PC-3 (cell line): Measurements from ENCODE around the gene UCN3. TPM values are rescaled to one million over a fixed set of nuclear protein-coding genes. Genes with fewer than 3 reads are reported as not detected.
A peak's percentile ranks its signal among the peaks of the same experiment; 100 is the strongest.

Source experiments
- ATAC-seq: fragments of 200-7000 bp; cut with Tn5 transposase; 2 replicates; pipeline ENCODE4 v1.9.1; 2020; ENCODE audit warnings: mild to moderate bottlenecking, moderate library complexity
- Bru-seq: library from RNA; stranded (reverse); fragments of 400-500 nt; gene quantifications from one replicate; lab custom pipeline; 2021; lab: Mats Ljungman, UMichigan
- BruChase-seq, 2 experiments: library from RNA; stranded (reverse); fragments of 400-500 nt; gene quantifications; one replicate each; lab custom pipeline; 2021; lab: Mats Ljungman, UMichigan
- BruUV-seq: library from RNA; stranded (reverse); fragments of 400-500 nt; replicated peaks from 2 replicates; lab custom pipeline; 2021; lab: Mats Ljungman, UMichigan
- CTCF ChIA-PET: fragments of 300-600 bp; sonication (Branson Sonifier 250); formaldehyde crosslinking; loops from one replicate; lab custom pipeline; 2022; ENCODE audit warnings: antibody characterized with exemption; lab: Charles Lee
- POLR2A ChIA-PET: fragments of 300-600 bp; sonication (Branson Sonifier 250); formaldehyde crosslinking; loops from one replicate; lab custom pipeline; 2022; ENCODE audit warnings: antibody characterized with exemption; ENCODE audit not compliant: unreplicated experiment; lab: Charles Lee
- DNase-seq: peaks from one replicate; pipeline ENCODE4 v3.0.0-alpha.2; 2015
- H2AFZ ChIP-seq: fragments of 300-600 bp; sonication (generic); 2 replicates; pipeline ENCODE4 v1.6.0; 2016; ENCODE audit warnings: antibody characterized with exemption, low read length
- H3F3A ChIP-seq: fragments of 300-600 bp; sonication (generic); one replicate; pipeline ENCODE4 v1.6.0; 2017; ENCODE audit warnings: antibody characterized with exemption, low read length, control low read depth, mild to moderate bottlenecking; ENCODE audit not compliant: unreplicated experiment
- H3K27ac ChIP-seq: fragments of 300-600 bp; sonication (generic); 2 replicates; pipeline ENCODE4 v1.5.1; 2016; ENCODE audit warnings: mild to moderate bottlenecking, low read length
- H3K27me3 ChIP-seq: fragments of 300-600 bp; sonication (generic); 2 replicates; pipeline ENCODE4 v1.6.1; 2016; ENCODE audit warnings: low read length, mixed read lengths
- H3K36me3 ChIP-seq: fragments of 300-600 bp; sonication (generic); 2 replicates; pipeline ENCODE4 v1.6.1; 2016; ENCODE audit warnings: low read depth, mixed run types, low read length, mixed read lengths
- H3K4me1 ChIP-seq: fragments of 300-600 bp; sonication (generic); 2 replicates; pipeline ENCODE4 v1.5.1; 2016; ENCODE audit warnings: low read length; ENCODE audit not compliant: insufficient read depth
- H3K4me2 ChIP-seq: fragments of 300-600 bp; sonication (generic); 2 replicates; pipeline ENCODE4 v1.6.0; 2016; ENCODE audit warnings: low read length
- H3K4me3 ChIP-seq: fragments of 300-600 bp; sonication (generic); 2 replicates; pipeline ENCODE4 v1.5.1; 2016; ENCODE audit warnings: mild to moderate bottlenecking, low read length, mixed read lengths
- H3K79me2 ChIP-seq: fragments of 300-600 bp; sonication (generic); 2 replicates; pipeline ENCODE4 v1.6.1; 2017; ENCODE audit warnings: low read length, mixed read lengths
- H3K9ac ChIP-seq: fragments of 300-600 bp; sonication (generic); 2 replicates; pipeline ENCODE4 v1.6.0; 2016; ENCODE audit warnings: mild to moderate bottlenecking, low read length
- H3K9me2 ChIP-seq: fragments of 300-600 bp; sonication (generic); replicated peaks from 2 replicates; pipeline ENCODE4 v1.6.1; 2016; ENCODE audit warnings: mixed run types, low read length, mixed read lengths
- H3K9me3 ChIP-seq: fragments of 300-600 bp; sonication (generic); 2 replicates; pipeline ENCODE4 v1.6.1; 2016; ENCODE audit warnings: low read length, mixed read lengths
- H4K20me1 ChIP-seq: fragments of 300-600 bp; sonication (generic); 2 replicates; pipeline ENCODE4 v1.6.1; 2016; ENCODE audit warnings: low read length, mixed read lengths
- CTCF ChIP-seq: fragments of 300-600 bp; sonication (generic); conservative IDR thresholded peaks from 2 replicates; pipeline ENCODE4 v1.5.1; 2017; ENCODE audit warnings: antibody characterized with exemption, low read depth, mild to moderate bottlenecking, low read length
- EZH2 ChIP-seq: fragments of 300-600 bp; sonication (generic); IDR thresholded peaks from one replicate; pipeline ENCODE4 v1.6.1; 2017; ENCODE audit warnings: antibody characterized with exemption, mild to moderate bottlenecking, low read length; ENCODE audit not compliant: unreplicated experiment
- EZH2phosphoT487 ChIP-seq: fragments of 300-600 bp; sonication (generic); IDR thresholded peaks from 2 replicates; pipeline ENCODE4 v1.6.1; 2018; ENCODE audit warnings: mild to moderate bottlenecking, antibody characterized with exemption, low read length, borderline replicate concordance
- intact Hi-C: fragments of 100-400 bp; cut with micrococcal nuclease; formaldehyde crosslinking; loops from 2 replicates; pipeline ENCODE4 v1.9.0; 2023
- long read RNA-seq: library from polyadenylated mRNA; unstranded; transcript quantifications from one replicate; pipeline ENCODE4 v2.0.0, GENCODE V29; 2021; ENCODE audit not compliant: unreplicated experiment
- total RNA-seq: library from RNA; depleted of rRNA; stranded (reverse); fragments of >200 nt; gene quantifications from 2 replicates; pipeline ENCODE4 v1.2.3, GENCODE V29; 2014; rRNA removed

UCN3 gene
- total RNA-seq: not detected in 2 replicates
- Bru-seq, nascent RNA: not detected
- BruChase-seq, experiment 1, labeled RNA remaining after a 6-hour chase: not detected
- BruChase-seq, experiment 2, labeled RNA remaining after a 2-hour chase: not detected
- long read RNA-seq: 0 reads

- ChIA-PET CTCF (no interaction called here), POLR2A (no interaction called here)
- Histone ChIP-seq H3K36me3 (no peaks in the 10 kb centered on the region), H3K79me2 (no peaks in the 10 kb centered on the region), H3K4me3 (no peak within 1 kb of the TSS), H3K4me1 (no peaks in the 10 kb centered on the region), H3K9me2 (no peaks in the 10 kb centered on the region), H3K27ac (no peak within 1 kb of the TSS), H3F3A (no peaks in the 10 kb centered on the region), H2AFZ (no peak within 1 kb of the TSS), H3K9ac (no peak within 1 kb of the TSS), H3K27me3 (0 out of 2 replicates have a peak, but pooled peaks cover 4% of the 10 kb centered on the region), H4K20me1 (no peaks in the 10 kb centered on the region), H3K9me3 (no peaks in the 10 kb centered on the region), H3K4me2 (0 out of 2 replicates have a peak within 1 kb of the TSS, but pooled peaks have one; percentile 17)
- BruUV-seq: no TSS peak
- TF ChIP-seq EZH2 (no peak), EZH2phosphoT487 (no peak)
- ATAC-seq (no peak), DNase-seq (no peak)
- intact Hi-C loops: no loop called here
Observed at GRCh38 chr10:5364890-5365338, at the start of gene UCN3. TSS of gene UCN3 (plus strand) at chr10:5364966. CDS start at chr10:5373721, 8,755 bp downstream.

- CTCF ChIA-PET: no interaction called here
- peak; percentile 98 for ATAC-seq
Observed at GRCh38 chr10:5317547-5318107, 47.1 kb upstream of the UCN3 start.

GRCh38 chr10:5318148-5318547 is 46.6 kb upstream of the UCN3 start:
- Histone ChIP-seq H3K9me3 (no peaks in the 10 kb centered on the region), H3K4me3 (no peak overlapping the region), H3K27me3 (no peaks in the 10 kb centered on the region), H2AFZ (peak overlapping the region; percentile 57; the same call in 1 of the 2 replicates), H3K4me1 (peaks cover 10% of the 10 kb centered on the region; the same call in 1 of the 2 replicates), H3K36me3 (no peaks in the 10 kb centered on the region), H3F3A (no peaks in the 10 kb centered on the region), H3K9me2 (no peaks in the 10 kb centered on the region), H3K4me2 (no peak overlapping the region), H3K27ac (peak overlapping the region; percentile 67), H4K20me1 (no peaks in the 10 kb centered on the region), H3K9ac (no peak overlapping the region; the same call in 1 of the 2 replicates), H3K79me2 (no peaks in the 10 kb centered on the region)
- intact Hi-C loops: no loop called here
- TF ChIP-seq EZH2 (no peak), CTCF (no peak), EZH2phosphoT487 (no peak)
- DNase-seq (no peak), ATAC-seq (no peak)
- BruUV-seq: no TSS peak
- ChIA-PET POLR2A (no interaction called here), CTCF (no interaction called here)

More at GRCh38 chr10:5317547-5318107, 47.1 kb upstream of the UCN3 start:
- POLR2A ChIA-PET: no interaction called here
- H3F3A ChIP-seq: no peaks in the 10 kb centered on the region
- intact Hi-C loops: no loop called here
- H3K9me3 ChIP-seq: no peaks in the 10 kb centered on the region
- H3K27me3 ChIP-seq: no peaks in the 10 kb centered on the region
- H3K36me3 ChIP-seq: no peaks in the 10 kb centered on the region
- peak overlapping the region; percentile 57; the same call in 1 of the 2 replicates for H2AFZ ChIP-seq
- DNase-seq: peak; percentile 81
- no peak overlapping the region; the same call in 1 of the 2 replicates for H3K9ac ChIP-seq
- no TSS peak for BruUV-seq
- TF ChIP-seq EZH2phosphoT487: no peak
- no peak overlapping the region for H3K4me3 ChIP-seq
- no peaks in the 10 kb centered on the region for H3K9me2 ChIP-seq
- no peaks in the 10 kb centered on the region for H3K79me2 ChIP-seq
- no peaks in the 10 kb centered on the region for H4K20me1 ChIP-seq
- H3K4me1 ChIP-seq: peaks cover 10% of the 10 kb centered on the region; the same call in 1 of the 2 replicates
- 0 out of 2 replicates have a peak overlapping the region, but pooled peaks have one; percentile 16 for H3K4me2 ChIP-seq
- H3K27ac ChIP-seq: peak overlapping the region; percentile 67
